Measurements from ENCODE around the gene BAD.
A peak's percentile ranks its signal among the peaks of the same experiment; 100 is the strongest.

The BAD gene

GRCh38 chr11:64234647-64235379, 49.7 kb downstream of the BAD start:
- peak overlapping the region; percentile 50 to 76 for H3K4me3 ChIP-seq (ENCODE audit: low read depth in 1 of 2, low read length in 2 of 2)
- H3K27ac ChIP-seq (ENCODE audit: low read length): peak overlapping the region; percentile 25
- H3K27me3 ChIP-seq (ENCODE audit: low read depth, low read length): no peaks in the 10 kb centered on the region
- H3K9me3 ChIP-seq (ENCODE audit: control insufficient read depth in 1 of 2, low read length in 2 of 2): no peaks in the 10 kb centered on the region
- peaks cover 14 to 19% of the 10 kb centered on the region in 2 donors for H3K36me3 ChIP-seq (ENCODE audit: control insufficient read depth in 1 of 2, insufficient read depth in 2 of 2, low read length in 2 of 2)
- peaks cover 16 to 20% of the 10 kb centered on the region in 2 donors for H3K4me1 ChIP-seq (ENCODE audit: control insufficient read depth in 1 of 2, insufficient read depth in 2 of 2, low read length in 2 of 2)

GRCh38 chr11:64233913-64234586, 50.4 kb downstream of the BAD start, which contains the start of gene VEGFB:
VEGFB (plus strand) TSS chr11:64234584; CDS start chr11:64234834, 250 bp downstream.
- Histone ChIP-seq H3K4me3 (ENCODE audit: low read depth in 1 of 2, low read length in 2 of 2) (peak within 1 kb of the TSS; percentile 50 to 76), H3K36me3 (ENCODE audit: control insufficient read depth in 1 of 2, insufficient read depth in 2 of 2, low read length in 2 of 2) (peaks cover 14 to 19% of the 10 kb centered on the region in 2 donors), H3K27me3 (ENCODE audit: low read depth, low read length) (no peaks in the 10 kb centered on the region), H3K4me1 (ENCODE audit: control insufficient read depth in 1 of 2, insufficient read depth in 2 of 2, low read length in 2 of 2) (peaks cover 21 to 27% of the 10 kb centered on the region in 2 donors), H3K27ac (ENCODE audit: low read length) (peak within 1 kb of the TSS; percentile 25), H3K9me3 (ENCODE audit: control insufficient read depth in 1 of 2, low read length in 2 of 2) (no peaks in the 10 kb centered on the region)

GRCh38 chr11:64232967-64233315, 51.5 kb downstream of the BAD start:
- H3K27ac ChIP-seq (ENCODE audit: low read length): no peak overlapping the region
- peaks cover 18 to 27% of the 10 kb centered on the region in 2 donors for H3K4me1 ChIP-seq (ENCODE audit: control insufficient read depth in 1 of 2, insufficient read depth in 2 of 2, low read length in 2 of 2)
- no peak overlapping the region for H3K4me3 ChIP-seq (ENCODE audit: low read depth in 1 of 2, low read length in 2 of 2)
- H3K9me3 ChIP-seq (ENCODE audit: control insufficient read depth in 1 of 2, low read length in 2 of 2): no peaks in the 10 kb centered on the region
- peaks cover 4 to 9% of the 10 kb centered on the region in 2 donors for H3K36me3 ChIP-seq (ENCODE audit: control insufficient read depth in 1 of 2, insufficient read depth in 2 of 2, low read length in 2 of 2)
- H3K27me3 ChIP-seq (ENCODE audit: low read depth, low read length): no peaks in the 10 kb centered on the region

GRCh38 chr11:64232182-64232966, 52.1 kb downstream of the BAD start:
- H3K27me3 ChIP-seq (ENCODE audit: low read depth, low read length): no peaks in the 10 kb centered on the region
- H3K36me3 ChIP-seq (ENCODE audit: control insufficient read depth in 1 of 2, insufficient read depth in 2 of 2, low read length in 2 of 2): peaks cover 0 to 3% of the 10 kb centered on the region in 2 donors
- no peaks in the 10 kb centered on the region for H3K9me3 ChIP-seq (ENCODE audit: control insufficient read depth in 1 of 2, low read length in 2 of 2)
- no peak overlapping the region for H3K27ac ChIP-seq (ENCODE audit: low read length)
- no peak overlapping the region for H3K4me3 ChIP-seq (ENCODE audit: low read depth in 1 of 2, low read length in 2 of 2)
- peaks cover 14 to 31% of the 10 kb centered on the region in 2 donors for H3K4me1 ChIP-seq (ENCODE audit: control insufficient read depth in 1 of 2, insufficient read depth in 2 of 2, low read length in 2 of 2)

GRCh38 chr11:64231546-64231945, 52.9 kb downstream of the BAD start:
- Histone ChIP-seq H3K36me3 (ENCODE audit: control insufficient read depth in 1 of 2, insufficient read depth in 2 of 2, low read length in 2 of 2) (no peaks in the 10 kb centered on the region), H3K27ac (ENCODE audit: low read length) (no peak overlapping the region), H3K9me3 (ENCODE audit: control insufficient read depth in 1 of 2, low read length in 2 of 2) (no peaks in the 10 kb centered on the region), H3K4me3 (ENCODE audit: low read depth in 1 of 2, low read length in 2 of 2) (peak overlapping the region in 1 of 2 donors; percentile 70), H3K27me3 (ENCODE audit: low read depth, low read length) (no peaks in the 10 kb centered on the region), H3K4me1 (ENCODE audit: control insufficient read depth in 1 of 2, insufficient read depth in 2 of 2, low read length in 2 of 2) (peaks cover 14 to 40% of the 10 kb centered on the region in 2 donors)

GRCh38 chr11:64230985-64231365, 53.5 kb downstream of the BAD start:
- peaks cover 14 to 41% of the 10 kb centered on the region in 2 donors for H3K4me1 ChIP-seq (ENCODE audit: control insufficient read depth in 1 of 2, insufficient read depth in 2 of 2, low read length in 2 of 2)
- no peaks in the 10 kb centered on the region for H3K36me3 ChIP-seq (ENCODE audit: control insufficient read depth in 1 of 2, insufficient read depth in 2 of 2, low read length in 2 of 2)
- H3K4me3 ChIP-seq (ENCODE audit: low read depth in 1 of 2, low read length in 2 of 2): peak overlapping the region; percentile 67 to 70
- H3K9me3 ChIP-seq (ENCODE audit: control insufficient read depth in 1 of 2, low read length in 2 of 2): no peaks in the 10 kb centered on the region
- no peaks in the 10 kb centered on the region for H3K27me3 ChIP-seq (ENCODE audit: low read depth, low read length)
- H3K27ac ChIP-seq (ENCODE audit: low read length): peak overlapping the region; percentile 82

- H3K4me3 ChIP-seq (ENCODE audit: low read depth in 1 of 2, low read length in 2 of 2): peak within 1 kb of the TSS; percentile 67 to 70
- H3K9me3 ChIP-seq (ENCODE audit: control insufficient read depth in 1 of 2, low read length in 2 of 2): no peaks in the 10 kb centered on the region
- H3K27me3 ChIP-seq (ENCODE audit: low read depth, low read length): no peaks in the 10 kb centered on the region
- peaks cover 11 to 38% of the 10 kb centered on the region in 2 donors for H3K4me1 ChIP-seq (ENCODE audit: control insufficient read depth in 1 of 2, insufficient read depth in 2 of 2, low read length in 2 of 2)
- H3K27ac ChIP-seq (ENCODE audit: low read length): peak within 1 kb of the TSS; percentile 82
- no peaks in the 10 kb centered on the region for H3K36me3 ChIP-seq (ENCODE audit: control insufficient read depth in 1 of 2, insufficient read depth in 2 of 2, low read length in 2 of 2)
These were observed 54.1 kb downstream of the BAD start, which contains the start of gene DNAJC4 for GRCh38 chr11:64230171-64230984. DNAJC4 (plus strand) TSS chr11:64230548; CDS start chr11:64230855, 307 bp downstream.

- peak overlapping the region; percentile 82 for H3K27ac ChIP-seq (ENCODE audit: low read length)
- H3K4me1 ChIP-seq (ENCODE audit: control insufficient read depth in 1 of 2, insufficient read depth in 2 of 2, low read length in 2 of 2): peaks cover 9 to 38% of the 10 kb centered on the region in 2 donors
- H3K9me3 ChIP-seq (ENCODE audit: control insufficient read depth in 1 of 2, low read length in 2 of 2): no peaks in the 10 kb centered on the region
- no peaks in the 10 kb centered on the region for H3K36me3 ChIP-seq (ENCODE audit: control insufficient read depth in 1 of 2, insufficient read depth in 2 of 2, low read length in 2 of 2)
- H3K27me3 ChIP-seq (ENCODE audit: low read depth, low read length): no peaks in the 10 kb centered on the region
- peak overlapping the region; percentile 67 to 70 for H3K4me3 ChIP-seq (ENCODE audit: low read depth in 1 of 2, low read length in 2 of 2)
These were observed 54.7 kb downstream of the BAD start for GRCh38 chr11:64229744-64230170.

GRCh38 chr11:64229090-64229743, 55.2 kb downstream of the BAD start:
- peak overlapping the region in 1 of 2 donors; percentile 70 for H3K4me3 ChIP-seq (ENCODE audit: low read depth in 1 of 2, low read length in 2 of 2)
- no peaks in the 10 kb centered on the region for H3K9me3 ChIP-seq (ENCODE audit: control insufficient read depth in 1 of 2, low read length in 2 of 2)
- H3K27ac ChIP-seq (ENCODE audit: low read length): peak overlapping the region; percentile 82
- no peaks in the 10 kb centered on the region for H3K36me3 ChIP-seq (ENCODE audit: control insufficient read depth in 1 of 2, insufficient read depth in 2 of 2, low read length in 2 of 2)
- peaks cover 9 to 38% of the 10 kb centered on the region in 2 donors for H3K4me1 ChIP-seq (ENCODE audit: control insufficient read depth in 1 of 2, insufficient read depth in 2 of 2, low read length in 2 of 2)
- no peaks in the 10 kb centered on the region for H3K27me3 ChIP-seq (ENCODE audit: low read depth, low read length)

GRCh38 chr11:64227405-64227956, 57.0 kb downstream of the BAD start:
- peaks cover 7 to 31% of the 10 kb centered on the region in 2 donors for H3K4me1 ChIP-seq (ENCODE audit: control insufficient read depth in 1 of 2, insufficient read depth in 2 of 2, low read length in 2 of 2)
- no peaks in the 10 kb centered on the region for H3K9me3 ChIP-seq (ENCODE audit: control insufficient read depth in 1 of 2, low read length in 2 of 2)
- no peaks in the 10 kb centered on the region for H3K27me3 ChIP-seq (ENCODE audit: low read depth, low read length)
- H3K36me3 ChIP-seq (ENCODE audit: control insufficient read depth in 1 of 2, insufficient read depth in 2 of 2, low read length in 2 of 2): no peaks in the 10 kb centered on the region
- H3K4me3 ChIP-seq (ENCODE audit: low read depth in 1 of 2, low read length in 2 of 2): peak overlapping the region; percentile 76 to 84
- peak overlapping the region; percentile 90 for H3K27ac ChIP-seq (ENCODE audit: low read length)
